ENCODE measurements around the gene CDH4. TPM values are rescaled to one million over a fixed set of nuclear protein-coding genes. Genes with fewer than 3 reads are reported as not detected.

The CDH4 gene
- total and polyA plus RNA-seq, 5 donors from 2014 or later, result 0.07 to 0.69 (median 0.49) TPM; not detected in 1

DNA sequence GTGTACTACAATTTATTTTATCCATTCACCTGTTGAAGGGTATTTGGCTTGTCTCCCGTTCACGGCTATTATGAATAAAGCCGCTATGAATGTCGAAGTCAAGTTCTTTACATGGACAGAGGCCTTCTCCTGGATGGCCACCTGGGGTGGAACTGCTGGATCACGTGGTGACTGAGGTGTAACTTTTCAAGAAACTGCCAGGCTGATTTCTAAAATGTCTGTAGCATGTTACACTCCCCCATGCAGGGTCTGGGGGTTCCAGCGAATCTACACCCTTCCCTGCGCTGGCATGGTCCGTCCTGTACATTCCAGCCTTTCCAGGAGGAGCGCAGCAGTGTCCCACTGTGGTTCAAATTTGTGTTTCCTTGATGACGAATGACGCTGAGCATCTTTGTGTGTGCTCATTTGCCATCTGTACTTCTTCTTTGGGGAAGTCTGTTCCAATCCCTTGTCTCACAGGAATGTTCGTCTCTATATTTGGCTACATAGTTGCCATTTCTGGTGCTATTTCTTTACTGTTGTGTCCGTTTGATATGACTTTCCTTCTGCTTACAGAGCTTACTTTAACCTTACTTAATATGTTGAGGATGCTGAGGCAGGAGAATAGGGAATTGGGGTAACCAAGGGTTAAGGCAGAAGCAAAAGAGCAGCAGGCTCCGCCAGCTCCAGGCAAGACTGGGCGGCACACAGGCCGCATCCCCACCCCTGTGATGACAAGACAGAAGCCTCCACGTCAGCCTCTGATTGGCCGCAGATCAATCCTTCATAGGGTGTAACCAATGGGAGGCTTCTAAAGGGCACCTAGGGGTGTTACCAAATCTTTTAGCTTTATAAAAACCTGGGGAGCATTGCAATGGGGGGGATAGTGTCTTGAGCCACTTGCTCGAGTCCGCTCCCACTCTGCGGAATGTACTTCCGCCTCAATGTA is 707.0 kb downstream of the CDH4 start:
- Histone ChIP-seq H3K27me3 (ENCODE audit: control insufficient read depth, insufficient read depth, low read length) (no peaks in the 10 kb centered on the region), H3K27ac (ENCODE audit: insufficient read depth, low read length, poor library complexity, severe bottlenecking) (no peak overlapping the region), H3K4me3 (ENCODE audit: low read depth, low read length) (no peak overlapping the region), H3K9me3 (ENCODE audit: control insufficient read depth in 2 of 2, low read length in 2 of 2) (no peaks in the 10 kb centered on the region), H3K4me1 (ENCODE audit: control insufficient read depth, insufficient read depth, low read length, poor library complexity, severe bottlenecking) (no peaks in the 10 kb centered on the region), H3K36me3 (ENCODE audit: control insufficient read depth, insufficient read depth, low read length) (no peaks in the 10 kb centered on the region)
- Mint-ChIP-seq H3K9me3 (no peaks in the 10 kb centered on the region), H3K36me3 (no peaks in the 10 kb centered on the region), H3K27me3 (peaks cover 6% of the 10 kb centered on the region), H3K4me1 (no peaks in the 10 kb centered on the region), H3K4me3 (no peak overlapping the region), H3K27ac (no peak overlapping the region)
- ATAC-seq (ENCODE audit: low read depth in 2 of 2) (no peak), DNase-seq (no peak)

DNA sequence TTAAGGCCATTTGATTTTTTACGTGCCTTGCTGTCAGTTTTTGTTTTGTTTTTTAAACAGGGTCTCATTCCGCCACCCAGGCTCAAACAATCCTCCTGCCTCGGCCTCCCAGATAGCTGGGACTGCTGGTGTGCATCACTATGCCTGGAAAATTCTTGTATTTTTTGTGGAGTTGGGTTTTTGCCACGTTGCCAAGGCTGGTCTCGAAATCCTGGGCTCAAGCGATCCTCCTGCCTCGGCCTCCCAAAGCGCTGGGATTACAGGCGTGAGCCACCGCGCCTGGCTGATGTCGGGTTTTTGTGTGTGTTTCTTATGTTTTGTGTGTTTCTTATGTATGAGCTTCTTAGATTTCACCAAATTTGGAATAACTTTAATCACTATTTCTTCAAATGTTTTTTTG is 708.8 kb downstream of the CDH4 start:
- Histone ChIP-seq H3K4me3 (ENCODE audit: low read depth, low read length) (no peak overlapping the region), H3K9me3 (ENCODE audit: control insufficient read depth in 2 of 2, low read length in 2 of 2) (no peaks in the 10 kb centered on the region), H3K27ac (ENCODE audit: insufficient read depth, low read length, poor library complexity, severe bottlenecking) (no peak overlapping the region), H3K36me3 (ENCODE audit: control insufficient read depth, insufficient read depth, low read length) (no peaks in the 10 kb centered on the region), H3K27me3 (ENCODE audit: control insufficient read depth, insufficient read depth, low read length) (no peaks in the 10 kb centered on the region), H3K4me1 (ENCODE audit: control insufficient read depth, insufficient read depth, low read length, poor library complexity, severe bottlenecking) (no peaks in the 10 kb centered on the region)
- Mint-ChIP-seq H3K4me3 (no peak overlapping the region), H3K4me1 (no peaks in the 10 kb centered on the region), H3K36me3 (no peaks in the 10 kb centered on the region), H3K9me3 (peaks cover 0 to 4% (median 0%) of the 10 kb centered on the region in 7 donors), H3K27ac (no peak overlapping the region), H3K27me3 (peaks cover 13% of the 10 kb centered on the region)
- DNase-seq (no peak), ATAC-seq (ENCODE audit: low read depth in 2 of 2) (no peak)

DNA sequence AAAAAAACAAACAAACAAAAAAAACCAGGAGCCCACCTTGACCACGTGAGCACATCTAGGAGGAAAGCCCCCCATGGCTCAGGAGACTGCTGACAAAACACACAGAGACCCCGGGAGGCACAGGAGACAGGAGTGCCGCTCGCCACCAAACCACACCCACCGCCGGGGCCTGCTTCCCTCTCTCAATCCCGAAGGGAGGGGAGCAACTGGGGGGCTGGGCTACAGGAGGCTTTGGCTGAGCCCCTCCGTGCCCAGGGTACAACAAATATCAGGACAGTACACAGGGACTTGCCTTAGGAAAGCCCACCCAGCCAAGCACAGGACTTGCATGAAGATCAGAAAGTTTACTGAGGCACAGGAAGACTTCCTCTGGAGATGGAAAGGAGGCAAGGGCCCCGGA is 711.1 kb downstream of the CDH4 start:
- peaks cover 0 to 3% (median 0%) of the 10 kb centered on the region in 4 donors for H3K4me1 Mint-ChIP-seq
- Histone ChIP-seq H3K27me3 (ENCODE audit: control insufficient read depth, insufficient read depth, low read length) (no peaks in the 10 kb centered on the region), H3K36me3 (ENCODE audit: control insufficient read depth, insufficient read depth, low read length) (no peaks in the 10 kb centered on the region), H3K27ac (ENCODE audit: insufficient read depth, low read length, poor library complexity, severe bottlenecking) (no peak overlapping the region), H3K9me3 (ENCODE audit: control insufficient read depth in 2 of 2, low read length in 2 of 2) (no peaks in the 10 kb centered on the region), H3K4me3 (ENCODE audit: low read depth, low read length) (no peak overlapping the region), H3K4me1 (ENCODE audit: control insufficient read depth, insufficient read depth, low read length, poor library complexity, severe bottlenecking) (no peaks in the 10 kb centered on the region)
- H3K36me3 Mint-ChIP-seq, result no peaks in the 10 kb centered on the region
- no peak overlapping the region for H3K4me3 Mint-ChIP-seq
- DNase-seq (no peak), ATAC-seq (ENCODE audit: low read depth in 2 of 2) (no peak)
- peaks cover 0 to 4% (median 0%) of the 10 kb centered on the region in 7 donors for H3K9me3 Mint-ChIP-seq
- H3K27me3 Mint-ChIP-seq, result peaks cover 21% of the 10 kb centered on the region
- no peak overlapping the region for H3K27ac Mint-ChIP-seq

- no peaks in the 10 kb centered on the region for H3K36me3 Mint-ChIP-seq
- Histone ChIP-seq H3K9me3 (ENCODE audit: control insufficient read depth in 2 of 2, low read length in 2 of 2) (no peaks in the 10 kb centered on the region), H3K36me3 (ENCODE audit: control insufficient read depth, insufficient read depth, low read length) (no peaks in the 10 kb centered on the region), H3K4me3 (ENCODE audit: low read depth, low read length) (no peak overlapping the region), H3K27me3 (ENCODE audit: control insufficient read depth, insufficient read depth, low read length) (no peaks in the 10 kb centered on the region), H3K27ac (ENCODE audit: insufficient read depth, low read length, poor library complexity, severe bottlenecking) (no peak overlapping the region), H3K4me1 (ENCODE audit: control insufficient read depth, insufficient read depth, low read length, poor library complexity, severe bottlenecking) (no peaks in the 10 kb centered on the region)
- ATAC-seq (ENCODE audit: low read depth in 2 of 2), result no peak
- H3K4me3 Mint-ChIP-seq, result no peak overlapping the region
- H3K4me1 Mint-ChIP-seq, result peaks cover 0 to 3% (median 0%) of the 10 kb centered on the region in 4 donors
- H3K27ac Mint-ChIP-seq, result no peak overlapping the region
- no peak for DNase-seq
- peaks cover 21% of the 10 kb centered on the region for H3K27me3 Mint-ChIP-seq
- H3K9me3 Mint-ChIP-seq, result peaks cover 0 to 4% (median 0%) of the 10 kb centered on the region in 7 donors
Measured at GRCh38 chr20:61963885-61964674, 712.0 kb downstream of the CDH4 start.

DNA sequence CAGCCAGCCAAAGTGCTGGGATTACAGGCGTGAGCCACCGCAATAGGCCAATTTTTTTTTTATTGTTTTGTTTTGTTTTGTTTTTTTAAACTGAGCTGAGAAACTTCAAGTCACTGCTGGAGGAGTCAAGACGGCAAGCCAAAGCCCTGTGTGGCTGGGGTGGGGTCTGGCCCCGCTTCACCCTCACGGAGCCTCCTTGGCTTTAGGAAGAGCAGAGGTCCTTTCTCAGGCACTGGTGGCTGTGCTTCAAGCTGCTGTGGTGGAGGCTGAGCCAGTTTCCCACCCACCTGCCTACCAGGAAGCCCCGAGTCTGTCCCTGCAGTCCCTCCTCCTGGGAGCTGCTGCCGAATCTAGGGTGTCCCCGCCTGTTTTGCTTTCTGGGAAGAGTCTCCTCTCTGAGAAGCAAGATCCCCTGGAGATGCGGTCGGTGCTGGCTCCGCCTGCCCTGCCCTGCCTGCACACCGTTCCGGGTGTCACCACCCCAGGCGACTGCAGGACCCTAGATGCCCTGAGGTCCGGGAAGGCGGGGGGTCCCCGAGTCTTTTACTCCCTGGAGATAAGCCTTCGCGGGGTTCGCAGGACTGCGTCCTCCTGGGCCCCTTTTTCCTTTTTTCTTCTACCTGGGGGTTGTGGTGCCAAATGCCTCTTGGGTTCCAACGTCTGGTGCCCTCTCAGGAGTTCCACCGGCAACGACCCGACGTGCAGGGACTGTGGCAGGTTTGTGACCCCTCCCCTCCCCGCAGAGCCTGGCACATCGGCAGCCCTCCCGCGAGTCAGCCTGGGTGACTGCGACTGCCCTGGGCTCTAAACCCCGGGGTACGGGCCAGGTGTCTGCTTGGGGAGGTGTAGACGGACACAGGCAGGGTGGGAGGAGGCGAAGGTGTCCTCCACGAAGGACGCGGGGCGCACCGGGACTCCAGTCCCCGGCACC is 712.9 kb downstream of the CDH4 start:
- peaks cover 21% of the 10 kb centered on the region for H3K27me3 Mint-ChIP-seq
- no peaks in the 10 kb centered on the region for H3K36me3 Mint-ChIP-seq
- no peak overlapping the region for H3K27ac Mint-ChIP-seq
- Histone ChIP-seq H3K27me3 (ENCODE audit: control insufficient read depth, insufficient read depth, low read length) (no peaks in the 10 kb centered on the region), H3K4me3 (ENCODE audit: low read depth, low read length) (no peak overlapping the region), H3K9me3 (ENCODE audit: control insufficient read depth in 2 of 2, low read length in 2 of 2) (no peaks in the 10 kb centered on the region), H3K4me1 (ENCODE audit: control insufficient read depth, insufficient read depth, low read length, poor library complexity, severe bottlenecking) (no peaks in the 10 kb centered on the region), H3K27ac (ENCODE audit: insufficient read depth, low read length, poor library complexity, severe bottlenecking) (no peak overlapping the region), H3K36me3 (ENCODE audit: control insufficient read depth, insufficient read depth, low read length) (no peaks in the 10 kb centered on the region)
- ATAC-seq (ENCODE audit: low read depth in 2 of 2) (no peak), DNase-seq (no peak)
- H3K4me3 Mint-ChIP-seq, result no peak overlapping the region
- peaks cover 0 to 4% (median 0%) of the 10 kb centered on the region in 7 donors for H3K9me3 Mint-ChIP-seq
- peaks cover 0 to 3% (median 0%) of the 10 kb centered on the region in 4 donors for H3K4me1 Mint-ChIP-seq

- H3K9me3 Mint-ChIP-seq, result peaks cover 0 to 4% (median 0%) of the 10 kb centered on the region in 7 donors
- Histone ChIP-seq H3K9me3 (ENCODE audit: control insufficient read depth in 2 of 2, low read length in 2 of 2) (no peaks in the 10 kb centered on the region), H3K27me3 (ENCODE audit: control insufficient read depth, insufficient read depth, low read length) (no peaks in the 10 kb centered on the region), H3K27ac (ENCODE audit: insufficient read depth, low read length, poor library complexity, severe bottlenecking) (no peak overlapping the region), H3K4me1 (ENCODE audit: control insufficient read depth, insufficient read depth, low read length, poor library complexity, severe bottlenecking) (no peaks in the 10 kb centered on the region), H3K4me3 (ENCODE audit: low read depth, low read length) (no peak overlapping the region), H3K36me3 (ENCODE audit: control insufficient read depth, insufficient read depth, low read length) (no peaks in the 10 kb centered on the region)
- H3K27me3 Mint-ChIP-seq, result peaks cover 21% of the 10 kb centered on the region
- no peaks in the 10 kb centered on the region for H3K36me3 Mint-ChIP-seq
- peaks cover 0 to 3% (median 0%) of the 10 kb centered on the region in 4 donors for H3K4me1 Mint-ChIP-seq
- H3K27ac Mint-ChIP-seq, result no peak overlapping the region
- ATAC-seq (ENCODE audit: low read depth in 2 of 2), result no peak
- no peak overlapping the region for H3K4me3 Mint-ChIP-seq
- no peak for DNase-seq
Measured at GRCh38 chr20:61965606-61966491, 713.8 kb downstream of the CDH4 start.

Measured in CD4-positive, CD25-positive, alpha-beta regulatory T cell (primary cell).